Measurements from ENCODE around the gene IL34. TPM values are rescaled to one million over a fixed set of nuclear protein-coding genes. Genes with fewer than 3 reads are reported as not detected.

Gene IL34
- total RNA-seq, 1 experiment from 2014 or later: 4.4 TPM

- no peak overlapping the region for H2AK5ac ChIP-seq (ENCODE audit: insufficient read length, low read length)
- no peak overlapping the region for H3K4ac ChIP-seq (ENCODE audit: low read depth, low read length)
- no peak overlapping the region for H3K23ac ChIP-seq (ENCODE audit: insufficient read length, low read depth, low read length)
- no peak overlapping the region for H2BK120ac ChIP-seq (ENCODE audit: low read depth, low read length, poor library complexity, severe bottlenecking)
- no peak overlapping the region for H3T11ph ChIP-seq (ENCODE audit: low read length)
- no peaks in the 10 kb centered on the region for H3K27me3 ChIP-seq (ENCODE audit: insufficient read depth, low read length)
- H3K27ac ChIP-seq (ENCODE audit: insufficient read length, low read depth, low read length): no peak overlapping the region
- no peaks in the 10 kb centered on the region for H3K79me1 ChIP-seq (ENCODE audit: insufficient read depth, low read depth, low read length, poor library complexity, severe bottlenecking)
- H4K8ac ChIP-seq (replicated peaks; ENCODE audit: insufficient read length, low read depth, low read length): no peak overlapping the region
- no peak overlapping the region for H3K18ac ChIP-seq (ENCODE audit: insufficient read length, low read depth, low read length)
- no peak overlapping the region for H3K9ac ChIP-seq (ENCODE audit: extremely low read depth, insufficient read length, low read length)
- H3K4me3 Mint-ChIP-seq: no peak overlapping the region; a peak in 1 of 5 replicates
- H2BK5ac ChIP-seq (ENCODE audit: insufficient read length, low read length): no peak overlapping the region
- TF ChIP-seq CTCF (conservative IDR thresholded peaks at IDR 0.05): no peak
- no peaks in the 10 kb centered on the region for H4K20me1 ChIP-seq (ENCODE audit: control insufficient read depth, insufficient read depth, insufficient read length)
- no peak overlapping the region for H4K91ac ChIP-seq (ENCODE audit: insufficient read length, low read depth, low read length)
- H3K4me1 Mint-ChIP-seq: peaks cover 8 to 19% of the 10 kb centered on the region in 2 experiments
- no peak overlapping the region for H2BK12ac ChIP-seq (ENCODE audit: insufficient read length, low read depth, low read length)
- peak; percentile 45 for DNase-seq
- H3K23me2 ChIP-seq (ENCODE audit: insufficient read length, low read depth, low read length, poor library complexity, severe bottlenecking): no peaks in the 10 kb centered on the region
- no peak overlapping the region for H3K14ac ChIP-seq (ENCODE audit: insufficient read depth, low read length)
- H2AFZ ChIP-seq (ENCODE audit: low read length): no peak overlapping the region
- H3K4me2 ChIP-seq (ENCODE audit: insufficient read depth, insufficient read length, low read length): no peak overlapping the region
- H2BK20ac ChIP-seq (ENCODE audit: low read depth, low read length, poor library complexity, severe bottlenecking): no peak overlapping the region
- peaks cover 3% of the 10 kb centered on the region; the same call in 1 of the 2 replicates for H3K4me1 ChIP-seq (ENCODE audit: insufficient read depth, low read length)
- no peak overlapping the region for H3K27ac Mint-ChIP-seq
- no peaks in the 10 kb centered on the region; the same call in 1 of the 2 replicates for H3K27me3 Mint-ChIP-seq (ENCODE audit: low read depth)
- H2BK15ac ChIP-seq (ENCODE audit: low read depth, low read length): no peak overlapping the region
- H3K9me3 ChIP-seq (ENCODE audit: control insufficient read depth, low read depth, low read length): no peaks in the 10 kb centered on the region
- H3K36me3 Mint-ChIP-seq (ENCODE audit: insufficient read depth in 1 of 3, low read depth in 3 of 3): peaks cover 5 to 15% (median 9%) of the 10 kb centered on the region in 3 experiments; a peak in 6 of 7 replicates
- H4K5ac ChIP-seq (ENCODE audit: insufficient read length, low read depth, low read length): no peak overlapping the region
- no peaks in the 10 kb centered on the region for H3K79me2 ChIP-seq (ENCODE audit: insufficient read depth, low read length)
- WGBS (ENCODE audit: extremely low coverage, insufficient read length, low lambda C conversion rate): no CpG with 5 or more reads among the region's 7 CpGs
- H3K9me3 Mint-ChIP-seq: no peaks in the 10 kb centered on the region
- H3K56ac ChIP-seq (ENCODE audit: insufficient read length, low read depth, low read length): no peak overlapping the region
Measured at GRCh38 chr16:70660672-70661350, 14.5 kb downstream of the IL34 start.

Data from H9 (cell line).